GM19043 (cell line): Measurements from ENCODE around the gene ROR1.
"Not testable (repeated sequence)": the region's sequence is repeated elsewhere in the genome, so short reads cannot be mapped to it uniquely, and the experiment has no call there.

Experiments used
- ATAC-seq: cut with Tn5 transposase; IDR thresholded peaks from one replicate; pipeline ENCODE4 v1.9.1; 2021; ENCODE audit warnings: low read depth; ENCODE audit not compliant: unreplicated experiment

The ROR1 gene

GRCh38 chr1:63757334-63757733 lies 16.5 kb upstream of the ROR1 start:
- ATAC-seq: no peak

GRCh38 chr1:63758791-63759190 lies 15.0 kb upstream of the ROR1 start:
- ATAC-seq: no peak

- no peak for ATAC-seq
Observed at GRCh38 chr1:63759778-63760177, 14.0 kb upstream of the ROR1 start.

- ATAC-seq: no peak
Observed at GRCh38 chr1:63770381-63770780, 3.4 kb upstream of the ROR1 start.

GRCh38 chr1:63772201-63772600 lies 1.6 kb upstream of the ROR1 start:
- no peak for ATAC-seq

GRCh38 chr1:63772876-63773275 lies 941 bp upstream of the ROR1 start:
- no peak for ATAC-seq

- no peak for ATAC-seq
Observed at GRCh38 chr1:63773496-63773814, 362 bp upstream of the ROR1 start.

- ATAC-seq: no peak
Observed at GRCh38 chr1:63774617-63775417, 1.0 kb downstream of the ROR1 start.

- no peak for ATAC-seq
Observed at GRCh38 chr1:63775418-63776127, 1.8 kb downstream of the ROR1 start.

GRCh38 chr1:63777286-63777685 lies 3.5 kb downstream of the ROR1 start:
- no peak for ATAC-seq

GRCh38 chr1:63777965-63778880 lies 4.4 kb downstream of the ROR1 start:
- no peak for ATAC-seq

- no peak for ATAC-seq
Observed at GRCh38 chr1:63779338-63780211, 5.8 kb downstream of the ROR1 start.

GRCh38 chr1:63780565-63780964 lies 6.7 kb downstream of the ROR1 start:
- no peak for ATAC-seq

- no peak for ATAC-seq
Observed at GRCh38 chr1:63782982-63783381, 9.2 kb downstream of the ROR1 start.

GRCh38 chr1:63784083-63784482 lies 10.3 kb downstream of the ROR1 start:
- no peak for ATAC-seq

- ATAC-seq: no peak
Observed at GRCh38 chr1:63784489-63785390, 10.9 kb downstream of the ROR1 start.

GRCh38 chr1:63787270-63787669 lies 13.5 kb downstream of the ROR1 start:
- ATAC-seq: not testable (repeated sequence)

GRCh38 chr1:63787875-63788274 lies 14.1 kb downstream of the ROR1 start:
- no peak for ATAC-seq
